Uterus (tissue), 2 donors: ENCODE measurements around the gene SF1.

ENCODE experiments used
- POLR2A ChIP-seq, 2 donors: fragments of 450-650 bp; IDR thresholded peaks; one replicate each; pipeline ENCODE4 v1.6.1; 2016; ENCODE audit warnings: antibody characterized with exemption in 2 of 2, mild to moderate bottlenecking in 1 of 2, moderate library complexity in 1 of 2
- TF ChIP-seq, protein P1 (sequence below), 4 experiments: fragments of 200-600 bp in 2 of 4; fragments of 450-650 bp in 2 of 4; sonication (generic) in 2 of 4; IDR thresholded peaks; one replicate each; pipeline ENCODE4 v1.5.1; 2016 to 2019; ENCODE audit warnings: antibody characterized with exemption in 4 of 4, mild to moderate bottlenecking in 2 of 4, moderate library complexity in 1 of 4

DNA sequence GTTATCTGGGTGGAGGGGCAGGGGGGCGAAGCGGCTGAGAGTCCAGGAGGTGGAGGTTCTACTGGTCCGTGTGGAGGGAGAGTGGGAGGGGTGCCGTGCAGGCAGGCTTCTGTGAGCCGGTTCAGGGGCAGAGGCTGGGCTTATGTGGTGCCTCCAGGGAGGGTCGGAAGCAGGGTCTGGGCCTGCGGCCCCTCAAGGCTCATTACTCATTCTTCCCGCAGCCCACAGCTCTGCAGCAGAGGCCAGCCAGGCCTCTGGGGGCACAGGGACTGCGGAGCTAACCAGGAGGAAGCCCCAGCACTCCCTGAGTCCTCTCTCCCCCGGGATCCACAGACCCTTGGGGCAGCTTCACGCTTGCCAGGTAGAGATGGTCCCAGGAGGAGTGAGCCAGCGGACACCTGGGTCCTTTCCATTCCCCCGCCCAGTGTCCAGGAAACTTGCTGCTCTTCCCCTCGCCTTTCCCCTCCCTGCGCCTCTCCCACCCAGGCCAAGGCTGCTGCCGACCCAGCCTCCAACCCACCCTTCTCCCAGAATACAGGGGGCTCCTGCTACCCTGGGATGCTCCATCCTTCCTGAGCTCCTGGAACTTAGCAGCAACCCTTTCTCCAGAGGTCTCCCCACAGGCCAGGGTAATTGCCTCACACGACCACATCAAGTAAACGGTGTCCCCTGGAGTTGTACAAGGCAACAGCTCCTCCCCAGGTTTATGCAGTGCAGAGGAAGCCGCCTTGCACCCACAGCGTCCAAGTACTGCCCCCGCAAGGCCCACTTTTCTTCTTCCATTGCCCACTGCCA is 61.7 kb downstream of the SF1 start:
- TF ChIP-seq, protein P1, sequence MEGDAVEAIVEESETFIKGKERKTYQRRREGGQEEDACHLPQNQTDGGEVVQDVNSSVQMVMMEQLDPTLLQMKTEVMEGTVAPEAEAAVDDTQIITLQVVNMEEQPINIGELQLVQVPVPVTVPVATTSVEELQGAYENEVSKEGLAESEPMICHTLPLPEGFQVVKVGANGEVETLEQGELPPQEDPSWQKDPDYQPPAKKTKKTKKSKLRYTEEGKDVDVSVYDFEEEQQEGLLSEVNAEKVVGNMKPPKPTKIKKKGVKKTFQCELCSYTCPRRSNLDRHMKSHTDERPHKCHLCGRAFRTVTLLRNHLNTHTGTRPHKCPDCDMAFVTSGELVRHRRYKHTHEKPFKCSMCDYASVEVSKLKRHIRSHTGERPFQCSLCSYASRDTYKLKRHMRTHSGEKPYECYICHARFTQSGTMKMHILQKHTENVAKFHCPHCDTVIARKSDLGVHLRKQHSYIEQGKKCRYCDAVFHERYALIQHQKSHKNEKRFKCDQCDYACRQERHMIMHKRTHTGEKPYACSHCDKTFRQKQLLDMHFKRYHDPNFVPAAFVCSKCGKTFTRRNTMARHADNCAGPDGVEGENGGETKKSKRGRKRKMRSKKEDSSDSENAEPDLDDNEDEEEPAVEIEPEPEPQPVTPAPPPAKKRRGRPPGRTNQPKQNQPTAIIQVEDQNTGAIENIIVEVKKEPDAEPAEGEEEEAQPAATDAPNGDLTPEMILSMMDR (IDR thresholded peaks at IDR 0.05) = no peak
- no peak for TF ChIP-seq POLR2A (IDR thresholded peaks at IDR 0.05)
